RWPE1 (cell line): Measurements from ENCODE around the gene ACOX2.

Source experiments
- CTCF ChIA-PET: fragments of 350-600 bp; sonication (Branson Sonifier 250); formaldehyde crosslinking; extraction: SDS; loops from one replicate; lab custom pipeline; 2021; lab: Yijun Ruan, JAX
- POLR2A ChIA-PET: fragments of 400-600 bp; formaldehyde crosslinking; extraction: SDS; loops from one replicate; lab custom pipeline; 2020; ENCODE audit warnings: antibody characterized with exemption; ENCODE audit not compliant: low non-redundant PET; lab: Yijun Ruan, JAX
- DNase-seq: peaks from one replicate; pipeline ENCODE4 v3.0.0; 2012; ENCODE audit warnings: low spot score
- H3K27ac ChIP-seq: fragments of 450-650 bp; 2 replicates; pipeline ENCODE4 v1.5.1; 2017
- CTCF ChIP-seq: fragments of 450-650 bp; conservative IDR thresholded peaks from 2 replicates; pipeline ENCODE4 v1.5.1; 2017; ENCODE audit warnings: low read depth, mild to moderate bottlenecking

ACOX2 gene

GRCh38 chr3:58563386-58564035 lies 26.5 kb upstream of the ACOX2 start:
- no peak for TF ChIP-seq CTCF
- DNase-seq, result peak; percentile 37
- no peak overlapping the region for H3K27ac ChIP-seq
- ChIA-PET CTCF (interaction anchor here (0.6 kb wide), 1 partner anchor 262 kb away, joined by 3 read pairs; no protein-coding TSS in a partner anchor), POLR2A (no interaction called here)

- POLR2A ChIA-PET, result no interaction called here
- no peak for TF ChIP-seq CTCF
- H3K27ac ChIP-seq, result no peak overlapping the region
- DNase-seq, result no peak
- CTCF ChIA-PET, result no interaction called here
Measured at GRCh38 chr3:58562498-58562897, 25.5 kb upstream of the ACOX2 start.

- CTCF ChIA-PET, result interaction anchor here (0.6 to 1.0 kb wide), 3 partner anchors 69 to 878 kb away, joined by 3 to 6 read pairs (median 4); no protein-coding TSS in a partner anchor
- peak; percentile 43 for DNase-seq
- peak overlapping the region; percentile 18; the same call in 1 of the 2 replicates for H3K27ac ChIP-seq
- TF ChIP-seq CTCF, result no peak; the same call in 1 of the 2 replicates
- POLR2A ChIA-PET, result no interaction called here
Measured at GRCh38 chr3:58560771-58561311, 23.9 kb upstream of the ACOX2 start.

- H3K27ac ChIP-seq, result no peak overlapping the region
- TF ChIP-seq CTCF, result no peak
- DNase-seq, result no peak
- ChIA-PET CTCF (interaction anchor here (1.3 kb wide), 1 partner anchor 9 kb away, joined by 5 read pairs; no protein-coding TSS in a partner anchor), POLR2A (interaction anchor here (0.6 kb wide), 1 partner anchor 14 kb away, joined by 3 read pairs; no protein-coding TSS in a partner anchor)
Measured at GRCh38 chr3:58559586-58559985, 22.6 kb upstream of the ACOX2 start.

GRCh38 chr3:58557491-58557890 lies 20.5 kb upstream of the ACOX2 start:
- TF ChIP-seq CTCF, result no peak
- DNase-seq, result no peak
- POLR2A ChIA-PET, result no interaction called here
- no peak overlapping the region for H3K27ac ChIP-seq
- CTCF ChIA-PET, result interaction anchor here (0.5 kb wide), 1 partner anchor 488 kb away, joined by 3 read pairs; no protein-coding TSS in a partner anchor

GRCh38 chr3:58556761-58557221 lies 19.8 kb upstream of the ACOX2 start:
- no peak for DNase-seq
- TF ChIP-seq CTCF, result no peak
- no peak overlapping the region for H3K27ac ChIP-seq
- ChIA-PET CTCF (interaction anchor here (0.9 kb wide), 1 partner anchor 12 kb away, joined by 3 read pairs; no protein-coding TSS in a partner anchor), POLR2A (no interaction called here)
